ENCODE measurements around the gene SLC25A21. TPM values are rescaled to one million over a fixed set of nuclear protein-coding genes. Genes with fewer than 3 reads are reported as not detected.

SLC25A21 gene
- total RNA-seq, 1 donor from 2014 or later = not detected

DNA sequence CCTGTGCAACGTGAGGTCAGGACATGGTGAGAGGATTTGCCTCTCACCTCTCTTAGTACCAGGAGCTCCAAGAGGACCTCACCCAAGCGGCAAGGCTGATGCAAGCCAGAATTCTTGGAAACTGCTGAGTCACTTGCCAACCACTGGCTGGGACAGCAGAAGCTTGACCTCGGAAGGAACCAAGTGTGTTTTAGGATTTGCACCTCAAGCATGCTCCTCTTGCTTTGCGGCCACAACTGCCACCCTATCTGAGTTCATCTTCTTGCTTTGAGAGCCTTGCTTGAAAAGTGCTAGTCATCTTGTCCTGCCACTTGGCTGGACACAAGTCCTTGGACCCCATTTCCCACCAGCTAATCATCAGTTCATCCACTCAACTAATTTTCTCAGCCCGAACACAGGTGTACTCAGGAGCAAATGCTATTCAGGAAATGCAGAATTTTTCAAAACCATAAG, 195.8 kb downstream of the SLC25A21 start:
- Mint-ChIP-seq H3K4me1 (no peaks in the 10 kb centered on the region), H3K9me3 (peaks cover 3% of the 10 kb centered on the region), H3K4me3 (no peak overlapping the region), H3K36me3 (ENCODE audit: low read depth) (no peaks in the 10 kb centered on the region), H3K27ac (no peak overlapping the region), H3K27me3 (no peaks in the 10 kb centered on the region)
- intact Hi-C loops (cut with micrococcal nuclease) = no loop called here
- DNase-seq = no peak

GRCh38 chr14:36975834-36976233, 196.6 kb downstream of the SLC25A21 start:
- intact Hi-C loops (cut with micrococcal nuclease) = no loop called here
- DNase-seq = no peak
- Mint-ChIP-seq H3K4me3 (no peak overlapping the region), H3K9me3 (peaks cover under 1% of the 10 kb centered on the region), H3K36me3 (ENCODE audit: low read depth) (no peaks in the 10 kb centered on the region), H3K4me1 (no peaks in the 10 kb centered on the region), H3K27ac (no peak overlapping the region), H3K27me3 (no peaks in the 10 kb centered on the region)

DNA sequence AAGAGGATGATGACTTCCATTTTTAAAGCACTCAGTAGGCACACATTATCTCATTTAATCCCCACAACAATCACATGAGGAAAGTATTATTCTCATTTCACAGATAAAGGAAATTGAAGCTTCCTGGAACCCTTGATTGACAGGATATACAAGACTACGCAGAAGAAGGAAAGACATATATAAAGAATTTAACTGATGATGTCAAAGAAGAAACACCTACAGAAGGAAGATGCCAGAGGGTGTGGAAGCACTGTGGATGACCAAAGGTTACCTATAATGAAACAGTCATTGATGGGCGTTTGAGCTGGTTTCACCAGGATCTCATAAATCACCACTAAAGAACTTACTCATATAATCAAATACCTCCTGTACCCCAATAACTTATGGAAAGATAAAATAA, 197.4 kb downstream of the SLC25A21 start:
- no peak for DNase-seq
- no peak overlapping the region for H3K27ac Mint-ChIP-seq
- intact Hi-C loops (cut with micrococcal nuclease) = no loop called here
- no peaks in the 10 kb centered on the region for H3K4me1 Mint-ChIP-seq
- no peaks in the 10 kb centered on the region for H3K27me3 Mint-ChIP-seq
- H3K9me3 Mint-ChIP-seq = no peaks in the 10 kb centered on the region
- H3K36me3 Mint-ChIP-seq (ENCODE audit: low read depth) = no peaks in the 10 kb centered on the region
- H3K4me3 Mint-ChIP-seq = no peak overlapping the region

- intact Hi-C loops (cut with micrococcal nuclease) = no loop called here
- Mint-ChIP-seq H3K27ac (no peak overlapping the region), H3K4me3 (no peak overlapping the region), H3K36me3 (ENCODE audit: low read depth) (no peaks in the 10 kb centered on the region), H3K9me3 (no peaks in the 10 kb centered on the region), H3K4me1 (no peaks in the 10 kb centered on the region), H3K27me3 (no peaks in the 10 kb centered on the region)
- no peak for DNase-seq
Measured at GRCh38 chr14:36973806-36974442, 198.5 kb downstream of the SLC25A21 start.

GRCh38 chr14:36971263-36971855, 201.0 kb downstream of the SLC25A21 start:
- H3K4me1 Mint-ChIP-seq = no peaks in the 10 kb centered on the region
- no peaks in the 10 kb centered on the region for H3K36me3 Mint-ChIP-seq (ENCODE audit: low read depth)
- no peaks in the 10 kb centered on the region for H3K27me3 Mint-ChIP-seq
- no peaks in the 10 kb centered on the region for H3K9me3 Mint-ChIP-seq
- H3K4me3 Mint-ChIP-seq = no peak overlapping the region
- H3K27ac Mint-ChIP-seq = no peak overlapping the region
- no peak for DNase-seq
- intact Hi-C loops (cut with micrococcal nuclease) = no loop called here

- Mint-ChIP-seq H3K4me3 (no peak overlapping the region), H3K4me1 (no peaks in the 10 kb centered on the region), H3K9me3 (no peaks in the 10 kb centered on the region), H3K36me3 (ENCODE audit: low read depth) (no peaks in the 10 kb centered on the region), H3K27ac (no peak overlapping the region), H3K27me3 (no peaks in the 10 kb centered on the region)
- no peak for DNase-seq
- intact Hi-C loops (cut with micrococcal nuclease) = no loop called here
Measured at GRCh38 chr14:36967892-36968555, 204.4 kb downstream of the SLC25A21 start.

GRCh38 chr14:36955967-36956366, 216.4 kb downstream of the SLC25A21 start:
- H3K36me3 Mint-ChIP-seq (ENCODE audit: low read depth) = no peaks in the 10 kb centered on the region
- no peaks in the 10 kb centered on the region for H3K4me1 Mint-ChIP-seq
- intact Hi-C loops (cut with micrococcal nuclease) = no loop called here
- no peaks in the 10 kb centered on the region for H3K27me3 Mint-ChIP-seq
- H3K27ac Mint-ChIP-seq = no peak overlapping the region
- H3K4me3 Mint-ChIP-seq = no peak overlapping the region
- no peak for DNase-seq
- H3K9me3 Mint-ChIP-seq = no peaks in the 10 kb centered on the region

DNA sequence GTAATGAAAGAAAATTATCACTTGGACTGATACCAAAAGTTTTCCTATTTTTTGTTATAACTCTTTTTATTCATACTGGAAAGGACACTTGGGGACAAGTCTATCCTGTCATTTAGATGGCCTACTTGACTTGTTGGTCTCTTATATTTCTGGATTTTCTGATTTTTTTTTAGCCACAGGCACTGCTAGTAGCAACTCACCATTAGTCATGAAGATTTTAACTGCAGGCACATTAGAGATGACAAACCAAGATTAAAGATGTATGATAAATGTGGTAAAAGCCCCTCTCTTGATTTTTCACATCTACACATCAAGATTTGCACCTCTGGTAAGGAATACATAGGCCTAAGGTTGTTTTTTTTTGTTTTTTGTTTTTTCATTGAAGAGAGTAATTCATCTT, 217.0 kb downstream of the SLC25A21 start:
- no peak for DNase-seq
- intact Hi-C loops (cut with micrococcal nuclease) = no loop called here
- no peak overlapping the region for H3K4me3 Mint-ChIP-seq

GRCh38 chr14:36952689-36953088, 219.7 kb downstream of the SLC25A21 start:
- Mint-ChIP-seq H3K4me1 (no peaks in the 10 kb centered on the region), H3K27ac (no peak overlapping the region), H3K36me3 (ENCODE audit: low read depth) (no peaks in the 10 kb centered on the region), H3K9me3 (no peaks in the 10 kb centered on the region), H3K4me3 (no peak overlapping the region), H3K27me3 (no peaks in the 10 kb centered on the region)
- intact Hi-C loops (cut with micrococcal nuclease) = no loop called here
- no peak for DNase-seq

More for the DNA sequence above, 217.0 kb downstream of the SLC25A21 start:
- Mint-ChIP-seq H3K36me3 (ENCODE audit: low read depth) (no peaks in the 10 kb centered on the region), H3K27ac (no peak overlapping the region), H3K4me1 (no peaks in the 10 kb centered on the region), H3K27me3 (no peaks in the 10 kb centered on the region), H3K9me3 (no peaks in the 10 kb centered on the region)

DNA sequence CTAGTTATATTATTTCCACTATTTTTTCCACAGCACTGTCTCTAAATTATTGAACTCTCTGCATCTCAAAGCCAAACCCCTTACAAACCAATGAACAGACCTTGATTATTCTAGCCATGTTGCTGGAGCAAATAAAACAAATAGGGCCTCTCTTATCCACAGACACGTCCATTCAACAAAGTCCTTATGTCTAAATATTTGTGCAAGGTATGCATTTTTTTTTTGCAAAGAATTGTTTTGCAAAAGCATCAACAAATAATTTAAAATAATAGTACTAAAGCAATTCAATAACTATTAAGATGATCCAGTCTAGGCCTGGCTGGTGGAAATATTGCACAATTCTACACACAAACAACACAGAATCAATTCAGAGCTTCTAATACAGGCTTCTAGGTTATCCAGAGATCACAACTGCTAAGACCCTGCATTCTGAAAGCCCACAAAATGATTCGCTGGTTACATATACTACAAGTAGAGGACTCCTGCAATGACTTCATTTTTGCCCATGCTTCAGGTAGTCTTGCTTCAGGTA, 221.0 kb downstream of the SLC25A21 start:
- no peaks in the 10 kb centered on the region for H3K9me3 Mint-ChIP-seq
- intact Hi-C loops (cut with micrococcal nuclease) = no loop called here
- no peak overlapping the region for H3K27ac Mint-ChIP-seq
- H3K36me3 Mint-ChIP-seq (ENCODE audit: low read depth) = no peaks in the 10 kb centered on the region
- no peaks in the 10 kb centered on the region for H3K27me3 Mint-ChIP-seq
- H3K4me3 Mint-ChIP-seq = no peak overlapping the region
- no peak for DNase-seq
- H3K4me1 Mint-ChIP-seq = no peaks in the 10 kb centered on the region

DNA sequence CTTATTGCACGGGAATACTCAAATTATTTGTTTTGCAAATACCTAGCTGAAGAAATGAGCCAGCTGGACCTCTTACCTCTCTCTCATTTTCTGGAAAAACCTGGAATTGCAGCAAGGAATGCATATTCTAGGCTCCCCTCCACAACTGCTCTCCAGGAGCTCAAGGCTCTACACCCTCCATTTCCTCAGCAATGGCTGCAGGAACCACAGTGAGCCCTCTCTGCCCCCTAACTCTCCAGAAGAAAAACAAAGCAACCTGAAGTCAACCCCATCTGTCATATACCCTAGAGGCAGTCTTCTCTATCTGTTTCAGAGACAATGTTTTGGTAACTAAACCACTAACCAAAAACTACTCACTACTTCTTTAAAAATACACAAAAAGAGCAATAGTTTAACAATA, 221.6 kb downstream of the SLC25A21 start:
- intact Hi-C loops (cut with micrococcal nuclease) = no loop called here
- no peak for DNase-seq
- Mint-ChIP-seq H3K4me3 (no peak overlapping the region), H3K36me3 (ENCODE audit: low read depth) (no peaks in the 10 kb centered on the region), H3K27ac (no peak overlapping the region), H3K27me3 (no peaks in the 10 kb centered on the region), H3K4me1 (no peaks in the 10 kb centered on the region), H3K9me3 (no peaks in the 10 kb centered on the region)

GRCh38 chr14:36949371-36949770, 223.0 kb downstream of the SLC25A21 start:
- H3K9me3 Mint-ChIP-seq = no peaks in the 10 kb centered on the region
- no peaks in the 10 kb centered on the region for H3K27me3 Mint-ChIP-seq
- no peak for DNase-seq
- no peak overlapping the region for H3K4me3 Mint-ChIP-seq
- H3K36me3 Mint-ChIP-seq (ENCODE audit: low read depth) = no peaks in the 10 kb centered on the region
- intact Hi-C loops (cut with micrococcal nuclease) = no loop called here
- no peak overlapping the region for H3K27ac Mint-ChIP-seq
- H3K4me1 Mint-ChIP-seq = no peaks in the 10 kb centered on the region

GRCh38 chr14:36948157-36948859, 224.1 kb downstream of the SLC25A21 start:
- H3K27ac Mint-ChIP-seq = no peak overlapping the region
- no peaks in the 10 kb centered on the region for H3K27me3 Mint-ChIP-seq
- no peaks in the 10 kb centered on the region for H3K4me1 Mint-ChIP-seq
- H3K4me3 Mint-ChIP-seq = no peak overlapping the region
- H3K36me3 Mint-ChIP-seq (ENCODE audit: low read depth) = no peaks in the 10 kb centered on the region
- DNase-seq = no peak
- intact Hi-C loops (cut with micrococcal nuclease) = no loop called here
- no peaks in the 10 kb centered on the region for H3K9me3 Mint-ChIP-seq

DNA sequence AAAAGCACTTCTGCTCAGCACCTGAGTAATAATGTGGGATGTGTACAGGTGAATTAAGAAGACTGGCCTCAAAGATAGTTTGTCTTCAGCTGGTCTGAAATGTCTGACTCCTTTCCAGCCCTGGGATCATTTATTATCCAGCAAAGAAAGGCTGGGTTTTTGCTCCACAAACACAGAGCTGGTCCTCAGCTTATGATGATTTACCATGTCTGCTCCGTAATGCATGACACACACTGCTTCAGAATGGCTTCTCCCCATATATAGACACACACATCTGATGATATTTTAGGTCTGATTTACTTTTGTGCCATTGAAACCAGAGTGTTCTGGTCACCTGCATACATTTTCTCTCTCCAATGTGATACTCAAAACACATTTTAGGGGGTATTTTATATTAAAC, 225.0 kb downstream of the SLC25A21 start:
- H3K4me3 Mint-ChIP-seq = no peak overlapping the region
- H3K9me3 Mint-ChIP-seq = no peaks in the 10 kb centered on the region
- intact Hi-C loops (cut with micrococcal nuclease) = no loop called here
- DNase-seq = no peak
- no peaks in the 10 kb centered on the region for H3K36me3 Mint-ChIP-seq (ENCODE audit: low read depth)
- H3K27me3 Mint-ChIP-seq = no peaks in the 10 kb centered on the region
- H3K4me1 Mint-ChIP-seq = no peaks in the 10 kb centered on the region
- no peak overlapping the region for H3K27ac Mint-ChIP-seq
